ENCODE data around the gene LSP1.

Gene LSP1

GRCh38 chr11:1825039-1825740 lies 27.7 kb upstream of the LSP1 start:
- DNase-seq = no peak

DNA sequence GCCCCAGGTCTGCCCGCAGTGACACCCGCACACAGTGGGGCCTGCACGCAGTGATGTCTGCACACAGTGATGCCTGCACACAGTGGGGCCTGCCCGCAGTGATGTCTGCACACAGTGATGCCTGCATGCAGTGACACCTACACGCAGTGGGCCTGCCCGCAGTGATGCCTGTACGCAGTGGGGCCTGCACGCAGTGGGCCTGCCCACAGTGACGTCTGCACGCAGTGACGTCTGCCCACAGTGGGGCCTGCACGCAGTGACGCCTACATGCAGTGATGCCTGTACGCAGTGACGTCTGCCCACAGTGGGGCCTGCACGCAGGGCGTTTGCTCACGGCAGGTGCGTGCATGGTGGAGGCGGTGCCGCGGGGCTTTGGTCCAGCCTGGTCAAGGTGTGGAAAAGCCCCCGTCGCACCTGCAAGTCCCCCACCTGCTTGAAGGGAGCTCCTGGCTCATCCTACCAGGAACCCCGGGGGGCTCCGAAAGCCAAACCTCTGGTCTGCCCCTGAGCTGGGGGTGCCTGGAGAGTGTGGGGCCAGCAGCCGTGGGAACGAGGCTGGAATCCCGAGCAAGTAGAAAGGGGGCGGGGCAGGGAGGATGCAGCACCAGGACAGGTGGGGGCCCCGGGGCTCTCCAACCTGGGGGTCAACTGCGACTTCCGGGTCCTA lies 27.0 kb upstream of the LSP1 start:
- no peak for DNase-seq

DNA sequence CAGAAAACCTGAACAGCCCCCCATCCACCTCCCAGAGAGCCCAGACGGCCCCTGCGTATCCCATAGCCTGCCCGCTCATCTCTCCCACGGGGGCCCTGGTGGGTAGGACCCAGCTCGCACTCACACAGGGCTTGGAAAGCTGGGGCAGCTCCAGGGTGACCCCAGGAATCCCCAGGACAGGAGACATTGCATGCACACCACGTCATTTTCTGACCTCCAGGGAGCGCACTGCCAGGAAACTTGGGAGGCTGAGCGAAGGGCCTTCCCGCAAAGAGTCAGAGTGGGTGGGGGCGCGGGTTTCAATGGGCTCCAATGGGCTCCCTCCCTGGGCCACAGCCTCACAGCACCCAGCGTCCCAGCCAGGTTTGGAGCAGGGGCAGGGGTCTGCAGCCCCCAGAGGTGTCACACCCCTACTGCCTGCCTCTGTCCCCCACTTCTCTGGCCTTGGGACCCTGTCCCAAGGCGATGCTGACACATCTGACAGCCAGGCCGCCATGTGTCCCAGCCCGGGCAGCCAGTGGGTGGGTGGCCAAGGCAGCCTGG lies 26.3 kb upstream of the LSP1 start:
- no peak for DNase-seq

DNA sequence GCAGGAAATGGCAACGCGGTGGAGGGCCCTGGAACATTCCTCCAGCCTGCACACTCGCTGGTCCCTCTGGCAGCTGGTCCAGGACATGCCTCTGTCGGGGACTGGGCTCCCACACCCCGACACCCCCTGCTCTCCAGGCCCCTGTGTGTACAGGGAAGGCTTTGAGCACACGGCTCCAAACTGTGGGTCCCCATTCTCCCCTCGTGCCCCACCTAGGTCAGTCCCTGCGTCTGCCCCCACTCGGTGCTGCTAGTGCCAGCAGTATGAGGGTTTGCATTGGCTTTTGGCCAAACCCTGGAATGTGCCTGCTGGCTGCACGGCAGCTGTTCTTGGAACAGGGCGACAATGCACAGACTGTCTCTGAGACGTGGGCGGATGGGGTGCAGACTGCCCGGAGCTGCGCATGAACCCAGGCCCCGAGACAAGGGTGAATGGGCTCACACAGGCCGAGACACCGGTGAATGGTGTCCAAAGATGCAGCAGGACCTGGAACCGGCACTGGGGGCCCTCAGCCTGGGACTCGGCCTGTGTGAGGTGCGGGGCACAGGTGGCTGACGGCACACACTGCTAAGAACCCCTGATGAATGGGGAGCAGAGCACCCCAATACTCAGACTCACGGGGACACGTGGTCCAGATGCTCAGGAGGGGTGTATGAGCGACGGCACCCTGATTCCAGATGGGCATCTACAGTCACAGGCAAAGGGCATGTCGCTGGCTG lies 25.6 kb upstream of the LSP1 start:
- DNase-seq = no peak

DNA sequence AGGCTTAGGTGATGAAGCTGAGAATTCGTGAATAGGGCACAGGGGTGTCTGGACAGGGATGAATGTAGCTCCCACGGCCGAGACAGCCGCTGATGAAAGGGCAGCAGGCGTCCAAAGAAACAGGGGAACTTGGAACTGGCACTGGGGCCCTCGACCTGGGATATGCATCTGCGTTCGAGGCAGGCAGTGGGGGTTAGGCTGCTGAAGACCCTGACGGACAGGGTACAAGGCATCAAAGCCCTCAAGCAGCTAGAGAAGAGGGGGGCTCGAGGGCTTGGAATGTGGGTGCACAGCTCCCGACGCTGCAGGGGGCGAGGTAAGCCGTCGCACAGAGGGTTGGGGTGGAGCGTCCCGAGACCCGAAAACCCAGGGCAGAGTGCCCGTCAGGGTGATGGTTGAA lies 25.0 kb upstream of the LSP1 start:
- DNase-seq = no peak

- no peak for DNase-seq
These were observed 24.3 kb upstream of the LSP1 start for GRCh38 chr11:1828542-1828941.

DNA sequence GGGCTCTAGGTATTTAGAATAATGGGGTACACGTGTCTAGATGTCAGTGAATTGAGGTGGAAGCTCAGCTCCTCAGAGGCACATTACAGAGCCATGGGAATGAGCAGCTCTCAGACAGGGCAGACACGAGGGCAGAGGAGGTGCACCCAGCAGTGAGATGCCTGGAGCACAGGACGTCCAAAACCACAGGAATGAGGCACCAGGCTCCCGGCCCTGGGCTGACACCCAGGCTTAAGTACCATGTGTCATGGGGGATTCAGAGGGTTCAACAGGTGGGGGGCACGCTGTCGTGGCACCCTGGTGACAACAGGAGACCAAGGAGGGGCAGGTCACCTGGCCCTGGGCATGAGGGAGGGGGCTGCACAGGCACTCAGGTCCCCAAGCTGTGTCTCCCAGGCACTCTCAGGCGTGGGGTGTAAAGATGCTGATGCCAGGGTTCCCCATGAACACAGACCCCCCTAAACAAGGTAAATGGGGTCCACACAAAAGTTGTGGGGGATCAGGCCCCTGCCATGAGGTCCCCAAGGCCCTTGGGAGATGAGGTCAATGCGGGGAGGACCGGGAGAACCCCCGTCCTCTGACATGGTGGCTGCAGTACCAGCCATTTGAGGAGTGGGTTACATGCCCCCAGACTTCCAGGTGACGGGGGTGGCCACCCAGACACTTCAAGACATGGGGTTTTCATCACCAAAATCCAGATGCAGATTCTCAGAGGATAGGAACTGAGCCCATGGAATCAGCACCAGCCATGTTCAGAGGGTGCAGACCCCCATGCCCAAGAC lies 23.7 kb upstream of the LSP1 start:
- no peak for DNase-seq

DNA sequence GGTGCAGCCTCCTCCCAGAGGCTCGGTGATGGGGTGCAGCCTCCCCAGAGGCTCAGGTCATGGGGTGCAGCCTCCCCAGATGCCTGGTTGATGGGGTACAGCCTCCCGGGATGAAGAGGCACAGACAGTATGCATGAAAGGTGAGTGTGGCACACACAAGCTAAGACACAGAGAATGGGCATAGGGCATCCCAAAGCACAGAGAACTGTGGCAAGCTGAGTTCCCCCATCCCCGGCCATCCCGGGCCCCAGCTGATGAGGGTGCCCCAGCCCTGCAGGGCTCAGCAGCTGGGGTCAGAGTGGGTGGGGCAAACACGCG lies 22.9 kb upstream of the LSP1 start:
- DNase-seq = no peak

DNA sequence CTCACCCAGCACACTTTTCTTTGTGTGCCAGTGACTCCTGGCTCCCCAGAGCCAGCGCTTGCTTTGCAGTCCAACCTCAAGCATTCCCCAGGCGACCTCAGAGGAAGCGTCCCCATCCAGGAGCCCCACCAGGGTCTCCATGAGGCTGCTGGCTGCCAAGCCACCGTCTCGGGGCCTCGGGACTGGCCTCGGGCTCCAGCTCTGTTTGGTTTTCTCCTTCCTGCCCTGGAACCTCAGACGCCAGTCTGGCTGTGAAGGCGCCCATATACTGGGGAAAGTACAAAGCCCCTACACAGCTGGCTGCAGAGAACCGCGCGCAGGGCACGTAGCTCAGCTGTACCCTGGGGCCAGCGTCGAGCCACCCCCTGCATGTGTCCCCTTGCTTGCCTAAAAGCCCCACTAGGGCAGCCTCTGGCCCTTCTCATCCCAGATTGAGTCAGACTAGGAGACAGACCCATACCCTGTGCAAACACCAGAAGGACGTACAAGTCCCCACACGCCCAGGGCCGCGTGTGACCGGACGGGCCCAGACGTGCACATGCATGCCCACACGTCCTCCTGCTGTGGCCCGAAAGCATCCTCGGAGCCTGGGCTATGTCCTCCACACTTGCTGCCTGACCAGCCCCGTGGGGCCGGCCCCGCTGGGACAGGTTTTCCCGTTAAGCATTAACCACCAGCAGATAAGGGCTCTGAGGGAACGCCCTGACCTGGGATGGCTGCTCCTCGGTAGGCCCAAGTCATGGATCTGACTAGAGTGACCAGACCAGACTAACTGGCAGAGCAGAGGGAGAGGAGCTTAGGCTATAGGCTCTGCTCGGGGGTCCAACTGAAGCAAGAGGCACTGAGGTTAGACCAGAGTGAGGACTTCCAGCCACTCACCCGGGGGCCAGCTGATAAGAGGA lies 22.3 kb upstream of the LSP1 start:
- DNase-seq = no peak

DNA sequence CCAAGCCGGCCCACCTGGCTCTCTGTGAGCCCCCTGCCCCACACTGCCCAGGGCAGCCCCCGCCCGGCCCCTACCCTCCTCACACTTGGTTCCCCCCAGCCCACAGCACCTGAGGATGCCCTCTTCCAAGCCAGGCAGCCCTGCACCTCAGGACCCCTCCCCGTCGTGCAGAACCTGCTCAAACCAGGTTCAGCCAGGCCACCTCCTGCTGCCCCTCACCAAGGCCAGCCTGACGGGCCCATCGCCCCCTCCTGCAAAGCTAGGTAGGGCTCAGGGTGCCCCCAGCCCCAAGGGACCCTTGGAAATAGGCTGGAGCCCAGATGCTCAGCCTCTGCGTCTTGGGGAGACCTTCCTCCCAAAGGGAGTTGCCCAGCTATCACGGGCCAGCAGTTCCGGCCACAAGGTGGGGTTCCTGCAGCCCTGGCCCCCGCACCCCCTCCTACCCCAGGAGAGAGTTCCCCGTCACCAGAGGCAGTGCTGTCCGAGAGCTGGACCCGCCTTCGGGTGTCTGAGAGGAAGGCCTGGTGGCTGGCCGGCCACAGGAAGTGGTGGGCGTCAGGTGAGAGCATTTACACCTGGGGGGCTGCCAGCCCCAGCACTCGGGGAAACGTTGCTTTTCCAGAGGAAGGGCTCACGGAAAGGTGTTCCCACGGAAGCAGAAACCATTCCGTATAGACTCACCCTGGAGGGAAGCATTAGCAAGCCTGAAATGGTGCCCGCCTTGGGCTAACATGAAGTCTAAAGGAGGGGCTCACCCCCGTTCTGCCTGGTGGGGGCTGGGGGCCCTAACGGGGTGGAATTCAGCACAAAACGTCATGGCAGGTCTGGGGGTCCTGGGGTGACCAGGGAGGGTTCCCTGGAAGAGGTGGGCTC lies 21.3 kb upstream of the LSP1 start:
- no peak for DNase-seq

GRCh38 chr11:1832211-1832919 lies 20.5 kb upstream of the LSP1 start:
- peak; percentile 86 for DNase-seq

GRCh38 chr11:1832920-1833295 lies 20.0 kb upstream of the LSP1 start:
- no peak for DNase-seq

DNA sequence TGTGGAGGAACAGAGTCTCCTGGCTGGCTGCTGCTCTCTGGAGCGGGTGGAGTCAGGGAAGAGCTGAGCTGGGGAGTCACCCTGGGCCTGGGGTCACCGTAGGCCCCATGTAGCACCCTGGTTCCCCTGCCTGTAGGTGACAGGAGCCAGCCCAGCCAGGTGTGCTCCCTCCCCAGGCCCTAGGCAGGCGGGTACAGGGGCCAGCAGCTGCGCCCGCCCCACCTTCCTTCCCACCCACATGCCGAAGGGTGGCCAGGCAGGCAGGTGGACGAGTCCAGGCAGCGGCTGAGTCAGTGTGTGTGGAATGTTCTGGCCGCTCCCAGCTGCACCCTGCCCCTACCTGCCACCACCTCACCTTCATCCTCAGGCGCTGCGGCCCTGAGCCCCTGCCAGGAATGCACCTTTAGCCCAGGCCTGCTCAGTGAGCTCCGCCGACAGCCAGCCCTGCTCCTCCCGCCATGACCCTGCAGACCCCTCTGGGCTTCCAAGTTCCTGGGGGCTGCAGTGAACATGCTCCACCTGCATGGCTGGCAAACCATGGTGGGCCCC lies 18.7 kb upstream of the LSP1 start:
- DNase-seq = no peak

DNA sequence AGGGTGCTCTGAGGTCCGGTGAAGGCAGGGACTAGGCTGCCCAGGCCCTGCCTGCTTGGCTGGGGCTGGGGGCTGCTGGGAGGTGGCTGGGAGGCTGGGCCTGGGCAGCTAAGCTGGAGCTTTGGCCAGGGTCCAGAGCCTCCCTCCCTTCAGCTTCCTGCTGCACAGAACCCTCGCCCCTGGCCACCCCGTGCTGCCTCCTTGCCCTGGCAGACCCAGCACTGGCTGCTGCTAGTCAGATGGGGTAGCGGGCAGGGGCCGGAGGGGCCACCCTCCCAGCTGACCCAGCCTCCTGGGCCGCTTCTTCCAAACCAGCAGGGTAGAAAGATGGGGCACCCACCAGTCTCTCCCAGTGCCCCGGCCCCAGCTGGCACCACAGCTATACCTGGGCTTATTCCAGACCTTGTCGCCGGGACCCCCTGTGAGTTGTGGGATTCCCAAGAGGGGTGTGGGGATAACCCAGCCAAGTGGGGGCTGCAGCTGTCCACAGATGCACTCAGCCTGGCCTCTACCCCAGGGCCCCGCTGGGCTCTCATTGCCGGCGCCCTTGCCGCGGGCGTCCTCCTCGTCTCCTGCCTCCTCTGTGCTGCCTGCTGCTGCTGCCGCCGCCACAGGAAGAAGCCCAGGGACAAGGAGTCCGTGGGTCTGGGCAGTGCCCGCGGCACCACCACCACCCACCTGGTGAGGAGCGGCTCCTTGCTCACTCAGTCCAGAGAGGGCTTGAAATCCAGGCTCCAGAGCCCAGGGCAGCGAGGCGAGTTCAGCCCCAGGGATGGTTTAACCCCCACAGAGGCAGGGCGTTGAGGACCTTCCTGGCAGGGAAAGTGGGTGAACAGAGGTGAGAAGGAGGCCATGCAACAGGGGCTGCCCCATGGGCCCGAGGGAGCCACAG lies 17.9 kb upstream of the LSP1 start, which contains the start of gene SYT8:
Gene SYT8 (plus strand): TSS at position 212 of the 892 bp plus-strand sequence. CDS start 116 bp downstream, at position 328.
- no peak for DNase-seq

DNA sequence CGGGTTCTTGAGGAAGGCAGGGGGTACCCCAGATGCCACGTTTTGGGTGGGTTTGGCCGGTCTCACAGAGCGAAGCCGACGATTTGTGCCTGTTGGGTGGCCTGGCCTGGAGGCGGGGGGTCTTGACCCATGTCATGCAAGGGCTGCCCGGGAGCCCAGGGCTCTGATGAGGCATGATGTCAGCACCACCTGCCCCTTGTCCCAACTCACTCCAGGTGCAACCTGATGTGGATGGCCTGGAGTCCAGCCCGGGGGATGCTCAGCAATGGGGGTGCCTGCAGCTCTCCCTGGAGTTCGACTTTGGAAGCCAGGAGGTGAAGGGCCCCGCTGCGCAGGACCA lies 17.2 kb upstream of the LSP1 start:
- no peak for DNase-seq

DNA sequence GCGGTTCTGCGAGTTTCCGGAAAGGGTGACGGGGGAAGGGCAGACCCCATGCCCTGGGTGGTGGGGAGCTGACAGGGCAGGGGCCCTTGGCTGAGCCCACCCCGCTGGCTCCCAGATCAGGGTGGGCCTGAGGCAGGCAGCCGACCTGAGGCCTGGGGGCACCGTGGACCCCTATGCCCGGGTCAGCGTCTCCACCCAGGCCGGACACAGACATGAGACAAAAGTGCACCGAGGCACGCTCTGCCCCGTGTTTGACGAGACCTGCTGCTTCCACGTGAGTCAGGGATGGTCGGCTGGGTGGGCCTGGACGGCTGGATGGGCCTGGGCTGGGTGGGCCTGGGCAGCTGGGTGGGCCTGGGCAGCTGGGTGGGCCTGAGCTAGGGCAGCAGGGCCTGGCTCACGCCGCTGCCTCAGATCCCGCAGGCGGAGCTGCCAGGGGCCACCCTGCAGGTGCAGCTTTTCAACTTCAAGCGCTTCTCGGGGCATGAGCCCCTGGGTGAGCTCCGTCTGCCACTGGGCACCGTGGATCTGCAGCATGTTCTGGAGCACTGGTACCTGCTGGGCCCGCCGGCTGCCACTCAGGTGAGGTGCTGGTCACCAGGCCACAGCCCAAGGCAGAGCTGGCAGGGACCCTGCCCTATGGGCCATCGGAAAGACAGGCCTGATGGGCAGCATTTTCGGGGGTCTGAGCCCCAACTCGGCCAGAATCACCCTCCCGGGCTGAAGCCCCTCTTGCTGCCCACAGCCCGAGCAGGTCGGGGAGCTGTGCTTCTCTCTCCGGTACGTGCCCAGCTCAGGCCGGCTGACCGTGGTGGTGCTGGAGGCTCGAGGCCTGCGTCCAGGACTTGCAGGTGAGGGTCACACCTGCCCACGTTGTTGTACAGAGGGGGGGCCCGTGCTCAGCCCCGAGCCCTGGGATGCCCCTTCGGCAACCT lies 16.6 kb upstream of the LSP1 start:
- no peak for DNase-seq

GRCh38 chr11:1837171-1838076 lies 15.5 kb upstream of the LSP1 start:
- peak; percentile 90 for DNase-seq

All from stimulated activated CD8-positive, alpha-beta memory T cell treated with anti-CD3 and anti-CD28 coated beads, Interleukin-4, amount 100 ng/mL, for 48 hours (primary cell).